HEK293T (cell line): ENCODE data around the gene RPS21.

ENCODE experiments used
- BHLHE40 ChIP-seq: fragments of 450-650 bp; IDR thresholded peaks from 2 replicates; pipeline ENCODE4 v1.6.1; 2016; ENCODE audit warnings: mild to moderate bottlenecking, moderate library complexity, borderline replicate concordance
- CTBP1 ChIP-seq: fragments of 450-650 bp; IDR thresholded peaks from 2 replicates; pipeline ENCODE4 v1.6.1; 2016; ENCODE audit warnings: borderline replicate concordance
- FOXK2 ChIP-seq: fragments of 450-650 bp; IDR thresholded peaks from 2 replicates; pipeline ENCODE4 v1.6.1; 2016; ENCODE audit warnings: mild to moderate bottlenecking
- FOXM1 ChIP-seq: fragments of 450-650 bp; IDR thresholded peaks from 2 replicates; pipeline ENCODE4 v1.6.1; 2017; ENCODE audit warnings: mild to moderate bottlenecking, borderline replicate concordance
- HDGF ChIP-seq: fragments of 450-650 bp; IDR thresholded peaks from 2 replicates; pipeline ENCODE4 v1.6.1; 2017; ENCODE audit warnings: antibody characterized with exemption, borderline replicate concordance
- LEF1 ChIP-seq: fragments of 450-650 bp; IDR thresholded peaks from 2 replicates; pipeline ENCODE4 v1.6.1; 2017; ENCODE audit warnings: mild to moderate bottlenecking, borderline replicate concordance
- NFRKB ChIP-seq: fragments of 450-650 bp; IDR thresholded peaks from 2 replicates; pipeline ENCODE4 v1.6.1; 2016; ENCODE audit warnings: mild to moderate bottlenecking, moderate library complexity
- SP1 ChIP-seq: fragments of 450-650 bp; IDR thresholded peaks from 2 replicates; pipeline ENCODE4 v1.6.1; 2017
- SUZ12 ChIP-seq: fragments of 450-650 bp; IDR thresholded peaks from 2 replicates; pipeline ENCODE4 v1.6.1; 2016; ENCODE audit warnings: mild to moderate bottlenecking
- ZNF384 ChIP-seq: fragments of 450-650 bp; IDR thresholded peaks from 2 replicates; pipeline ENCODE4 v1.6.1; 2016

DNA sequence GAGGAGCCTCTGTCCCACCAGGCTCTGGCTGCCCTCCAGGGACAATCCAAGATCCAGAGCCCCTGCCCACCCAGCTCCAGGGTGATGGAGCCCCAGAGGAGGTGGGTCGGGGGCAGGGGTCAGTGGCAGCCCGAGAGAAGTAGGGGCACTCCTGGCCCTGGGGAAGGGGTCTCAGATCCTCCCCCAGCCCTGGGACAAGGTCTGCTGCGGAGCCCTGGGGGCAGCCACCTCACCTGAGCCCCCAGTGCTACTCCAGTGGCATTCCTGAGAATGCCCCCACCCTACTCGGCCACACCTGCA is 17.1 kb upstream of the RPS21 start:
- TF ChIP-seq SP1 = no peak
- no peak for TF ChIP-seq NFRKB
- no peak for TF ChIP-seq SUZ12
- TF ChIP-seq CTBP1 = no peak
- TF ChIP-seq BHLHE40 = no peak
- TF ChIP-seq HDGF = no peak
- TF ChIP-seq FOXK2 = no peak
- no peak for TF ChIP-seq ZNF384
- no peak for TF ChIP-seq LEF1
- TF ChIP-seq FOXM1 = no peak
